GM12872 (cell line): ENCODE measurements around the gene UBE3C.

Source experiments
- CTCF ChIP-seq: IDR thresholded peaks from 3 replicates; pipeline ENCODE4 v1.5.1; 2011; ENCODE audit warnings: low read depth, mild to moderate bottlenecking, low read length, moderate library complexity; ENCODE audit not compliant: insufficient read depth

UBE3C gene

GRCh38 chr7:157224627-157225026 lies 85.9 kb downstream of the UBE3C start:
- peak; percentile 12; the same call in 1 of the 3 replicates for TF ChIP-seq CTCF

- peak; percentile 46; the same call in 2 of the 3 replicates for TF ChIP-seq CTCF
These were observed 90.2 kb downstream of the UBE3C start for GRCh38 chr7:157228864-157229422.

GRCh38 chr7:157233677-157234076 lies 95.0 kb downstream of the UBE3C start:
- no peak for TF ChIP-seq CTCF

- no peak for TF ChIP-seq CTCF
These were observed 95.5 kb downstream of the UBE3C start for GRCh38 chr7:157234271-157234670.

- TF ChIP-seq CTCF, result no peak
These were observed 96.9 kb downstream of the UBE3C start for GRCh38 chr7:157235357-157236333.

- TF ChIP-seq CTCF, result peak; percentile 25; the same call in 1 of the 3 replicates
These were observed 99.4 kb downstream of the UBE3C start for GRCh38 chr7:157238087-157238486.

GRCh38 chr7:157239571-157240270 lies 101.0 kb downstream of the UBE3C start:
- TF ChIP-seq CTCF, result no peak
